GM18951 (cell line): ENCODE results near the gene NRXN3.

Experiments used
- POLR2A ChIP-seq: IDR thresholded peaks from 4 replicates; pipeline ENCODE4 v1.6.1; 2011; ENCODE audit warnings: mild to moderate bottlenecking; ENCODE audit not compliant: insufficient read length, insufficient read depth; ENCODE audit errors: extremely low read depth
- in situ Hi-C: fragments of 300-500 bp; cut with MboI; formaldehyde crosslinking; loops from one replicate; pipeline ENCODE4 v1.12.0; 2022; ENCODE audit warnings: low sequenced_read_pairs, mixed read lengths, inconsistent platforms; ENCODE audit not compliant: unreplicated experiment

NRXN3 gene

GRCh38 chr14:79600406-79600805 is 1430.2 kb downstream of the NRXN3 start:
- in situ Hi-C loops, result no loop called here
- TF ChIP-seq POLR2A, result no peak

- in situ Hi-C loops, result no loop called here
- no peak for TF ChIP-seq POLR2A
These were observed 1431.4 kb downstream of the NRXN3 start for GRCh38 chr14:79601579-79601978.

- no peak for TF ChIP-seq POLR2A
- in situ Hi-C loops, result no loop called here
These were observed 1431.9 kb downstream of the NRXN3 start for GRCh38 chr14:79602045-79602444.

GRCh38 chr14:79602742-79603141 is 1432.6 kb downstream of the NRXN3 start:
- in situ Hi-C loops, result no loop called here
- no peak for TF ChIP-seq POLR2A

GRCh38 chr14:79605849-79606248 is 1435.7 kb downstream of the NRXN3 start:
- TF ChIP-seq POLR2A, result no peak
- in situ Hi-C loops, result no loop called here

- no peak for TF ChIP-seq POLR2A
- in situ Hi-C loops, result no loop called here
These were observed 1438.3 kb downstream of the NRXN3 start for GRCh38 chr14:79608446-79608845.

GRCh38 chr14:79613625-79614024 is 1443.5 kb downstream of the NRXN3 start:
- in situ Hi-C loops, result no loop called here
- TF ChIP-seq POLR2A, result no peak

GRCh38 chr14:79614448-79614847 is 1444.3 kb downstream of the NRXN3 start:
- in situ Hi-C loops, result no loop called here
- TF ChIP-seq POLR2A, result no peak

- in situ Hi-C loops, result no loop called here
- TF ChIP-seq POLR2A, result no peak
These were observed 1456.9 kb downstream of the NRXN3 start for GRCh38 chr14:79627058-79627457.

GRCh38 chr14:79629411-79630287 is 1459.5 kb downstream of the NRXN3 start:
- in situ Hi-C loops, result no loop called here
- TF ChIP-seq POLR2A, result no peak

- in situ Hi-C loops, result no loop called here
- no peak for TF ChIP-seq POLR2A
These were observed 1460.3 kb downstream of the NRXN3 start for GRCh38 chr14:79630288-79630960.

GRCh38 chr14:79631276-79631675 is 1461.1 kb downstream of the NRXN3 start:
- TF ChIP-seq POLR2A, result no peak
- in situ Hi-C loops, result no loop called here

GRCh38 chr14:79638672-79639266 is 1468.6 kb downstream of the NRXN3 start:
- no peak for TF ChIP-seq POLR2A
- in situ Hi-C loops, result no loop called here
